GM13976 (cell line): Measurements from ENCODE around the gene GPRIN2.
"Not testable (repeated sequence)": the region's sequence is repeated elsewhere in the genome, so short reads cannot be mapped to it uniquely, and the experiment has no call there.

Source experiments
- DNase-seq: peaks from one replicate; pipeline ENCODE4 v3.0.0; 2012; ENCODE audit warnings: low spot score
- CTCF ChIP-seq: IDR thresholded peaks from 2 replicates; pipeline ENCODE4 v1.5.1; 2012; ENCODE audit warnings: borderline replicate concordance, mild to moderate bottlenecking; ENCODE audit not compliant: insufficient read depth; ENCODE audit errors: extremely low read depth, missing control alignments, control extremely low read depth
- in situ Hi-C: fragments of 300-500 bp; cut with MboI; formaldehyde crosslinking; loops from one replicate; pipeline ENCODE4 v1.12.0; 2022; ENCODE audit warnings: low sequenced_read_pairs, mixed read lengths, inconsistent platforms; ENCODE audit not compliant: unreplicated experiment

Gene GPRIN2

GRCh38 chr10:46517541-46517940, 38.9 kb downstream of the GPRIN2 start:
- in situ Hi-C loops = no loop called here
- no peak for TF ChIP-seq CTCF
- no peak for DNase-seq

- in situ Hi-C loops = no loop called here
- no peak for DNase-seq
- no peak for TF ChIP-seq CTCF
Measured at GRCh38 chr10:46516660-46517416, 39.6 kb downstream of the GPRIN2 start.

GRCh38 chr10:46515793-46516192, 40.7 kb downstream of the GPRIN2 start:
- TF ChIP-seq CTCF = no peak
- in situ Hi-C loops = no loop called here
- DNase-seq = no peak

- in situ Hi-C loops = no loop called here
- no peak for TF ChIP-seq CTCF
- DNase-seq = no peak
Measured at GRCh38 chr10:46515366-46515765, 41.1 kb downstream of the GPRIN2 start.

- no peak for DNase-seq
- in situ Hi-C loops = no loop called here
- no peak for TF ChIP-seq CTCF
Measured at GRCh38 chr10:46514899-46515298, 41.6 kb downstream of the GPRIN2 start.

GRCh38 chr10:46514431-46514861, 42.0 kb downstream of the GPRIN2 start:
- TF ChIP-seq CTCF = no peak
- DNase-seq = no peak
- in situ Hi-C loops = no loop called here

GRCh38 chr10:46513333-46513732, 43.1 kb downstream of the GPRIN2 start:
- in situ Hi-C loops, DNase-seq: not testable (repeated sequence)

- in situ Hi-C loops, DNase-seq: not testable (repeated sequence)
Measured at GRCh38 chr10:46512725-46513124, 43.7 kb downstream of the GPRIN2 start.

- in situ Hi-C loops, DNase-seq: not testable (repeated sequence)
Measured at GRCh38 chr10:46512002-46512401, 44.5 kb downstream of the GPRIN2 start.
